GM19240 (cell line): ENCODE data around the gene ANKH.
"Not testable (repeated sequence)": the region's sequence is repeated elsewhere in the genome, so short reads cannot be mapped to it uniquely, and the experiment has no call there.

Experiments
- DNase-seq: peaks from one replicate; pipeline ENCODE4 v3.0.0; 2011; ENCODE audit warnings: low spot score; ENCODE audit not compliant: insufficient read length

Gene ANKH

GRCh38 chr5:14829396-14829795 lies 42.2 kb downstream of the ANKH start:
- no peak for DNase-seq

DNA sequence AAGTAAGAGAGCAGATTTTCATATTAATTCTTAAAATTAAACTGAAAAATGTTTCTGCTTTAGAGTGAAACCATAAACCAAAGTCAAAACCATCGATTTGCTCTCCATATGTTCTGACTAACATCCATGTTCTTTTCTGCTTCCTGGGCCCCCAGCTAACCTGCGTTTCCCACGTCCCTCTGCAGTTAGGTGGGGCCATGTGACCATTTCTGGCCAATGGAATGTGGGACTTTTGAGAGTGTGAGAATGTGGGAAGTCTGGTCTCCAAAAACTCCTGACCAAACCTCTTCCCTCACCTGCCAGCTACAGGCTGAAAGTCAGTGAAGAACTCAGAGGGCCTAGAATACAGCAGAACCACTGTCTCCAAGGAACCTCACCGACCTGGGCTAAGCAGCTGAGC lies 44.9 kb downstream of the ANKH start:
- no peak for DNase-seq

DNA sequence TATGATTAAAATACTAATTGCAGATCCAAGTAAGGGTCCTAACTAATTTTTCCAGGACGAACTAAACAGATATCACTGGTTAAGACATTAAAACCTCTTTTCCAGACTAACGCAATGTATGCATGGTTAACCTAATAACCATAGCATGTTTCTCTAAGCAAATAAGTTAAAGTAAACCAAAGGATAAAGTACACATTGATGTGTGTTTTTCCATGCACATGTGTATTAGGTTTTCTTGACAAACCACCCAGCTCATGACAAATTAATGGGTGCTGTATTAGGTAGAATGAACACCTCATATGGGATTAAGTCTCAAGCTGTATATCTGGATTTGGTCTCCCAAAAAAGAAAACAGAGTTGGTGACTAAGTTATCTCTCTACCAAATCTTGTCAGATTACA lies 45.6 kb downstream of the ANKH start:
- DNase-seq, result no peak

- no peak for DNase-seq
Measured at GRCh38 chr5:14824499-14824898, 47.1 kb downstream of the ANKH start.

DNA sequence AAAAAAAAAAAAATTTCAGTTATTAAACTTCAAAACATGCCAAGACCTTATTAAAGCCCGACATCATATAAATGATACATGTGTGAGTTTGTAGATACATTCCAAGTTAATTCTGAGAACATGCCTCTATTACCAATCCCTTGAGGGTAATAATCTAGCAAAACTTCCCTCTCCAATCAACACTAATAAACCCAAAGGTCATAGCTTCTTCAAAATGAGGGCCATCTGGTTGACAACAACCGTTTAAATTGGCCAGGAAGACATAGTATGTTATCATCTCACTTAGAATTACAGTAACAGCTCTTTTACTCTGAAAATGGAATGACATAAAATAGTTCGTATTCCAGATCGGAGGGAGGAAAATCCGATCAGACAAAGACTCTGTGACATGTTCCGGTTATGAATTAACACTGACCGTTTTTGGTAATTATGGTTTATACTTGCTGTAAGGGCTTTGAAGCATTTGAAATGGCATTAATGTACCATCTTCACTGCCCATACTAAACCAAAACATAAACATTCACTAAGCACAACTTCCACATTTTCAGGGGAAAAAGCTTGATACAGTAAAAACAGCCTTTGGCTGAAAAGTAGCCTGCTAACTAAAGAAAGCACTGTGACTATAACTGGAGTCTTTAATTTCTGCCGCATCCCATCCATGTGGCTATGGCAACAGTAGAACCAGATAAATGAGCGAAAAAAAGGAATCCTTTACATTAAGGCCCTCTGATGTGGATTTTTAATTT lies 50.3 kb downstream of the ANKH start:
- no peak for DNase-seq

GRCh38 chr5:14818931-14819790 lies 52.4 kb downstream of the ANKH start:
- DNase-seq, result no peak

- not testable (repeated sequence) for DNase-seq
Measured at GRCh38 chr5:14817762-14818136, 53.8 kb downstream of the ANKH start.

DNA sequence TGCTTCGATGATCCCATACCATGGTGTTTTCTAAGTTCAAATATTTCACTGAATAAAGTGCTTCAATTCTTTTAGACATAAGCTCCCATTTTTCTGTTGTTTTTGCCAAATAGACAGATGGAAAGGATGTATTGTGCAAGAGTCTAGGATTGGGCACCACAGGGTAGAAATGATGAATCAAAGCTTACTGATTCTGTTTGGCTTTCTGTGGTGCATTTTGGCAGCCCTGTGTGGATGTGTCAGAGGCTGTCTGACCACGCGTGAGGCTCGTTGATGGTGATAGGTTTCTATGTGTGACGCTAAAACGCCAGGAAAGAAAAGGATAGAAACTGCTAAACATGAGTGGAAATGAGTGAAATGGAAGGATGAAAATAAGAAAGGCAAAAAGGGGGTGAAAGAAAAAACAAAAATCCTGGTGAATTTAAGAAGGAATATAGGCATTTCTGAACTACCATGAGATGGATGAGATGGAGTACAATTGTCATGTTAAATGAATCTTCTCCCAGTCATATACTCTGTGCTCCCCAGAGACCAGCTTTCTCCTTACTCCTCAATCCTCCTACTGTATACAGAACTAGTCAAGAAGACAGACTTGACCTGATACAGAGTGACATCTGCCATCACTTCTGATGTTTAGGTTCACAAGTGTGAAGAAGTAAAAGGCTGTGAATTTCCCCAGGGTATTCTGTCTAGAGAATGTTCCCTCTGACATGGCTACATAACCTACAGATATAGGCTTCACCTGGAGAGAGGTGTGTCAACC lies 54.4 kb downstream of the ANKH start:
- no peak for DNase-seq

DNA sequence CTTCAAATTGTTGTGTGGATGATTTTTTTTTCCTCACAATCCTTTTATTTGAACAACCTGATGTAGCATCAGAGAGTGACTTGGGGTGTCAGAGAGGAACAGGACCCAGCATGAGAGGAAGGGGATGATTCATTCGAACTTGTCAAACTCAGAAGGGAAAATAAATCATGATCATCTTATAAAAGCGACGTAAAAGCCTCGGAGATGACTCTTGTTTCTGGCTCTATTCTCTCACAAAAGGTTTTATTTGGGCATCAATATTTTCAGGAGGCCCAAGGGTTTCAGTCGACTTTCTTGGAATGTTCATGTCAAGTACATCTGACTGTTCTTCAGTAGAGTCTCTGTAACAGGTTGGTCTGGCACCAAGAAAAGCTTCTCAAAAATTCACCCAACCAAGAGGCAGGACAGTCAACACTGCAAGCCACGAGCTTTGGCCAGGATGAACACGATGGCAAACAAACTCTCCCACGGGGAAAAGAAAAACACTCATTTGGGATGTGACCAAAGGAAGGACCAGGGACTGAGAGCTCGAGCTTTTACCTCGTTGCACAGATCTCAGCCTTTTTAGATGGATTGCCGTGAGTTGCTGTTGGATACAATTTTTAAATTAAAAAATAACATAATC lies 55.1 kb downstream of the ANKH start:
- no peak for DNase-seq

- DNase-seq, result no peak
Measured at GRCh38 chr5:14813747-14814146, 57.8 kb downstream of the ANKH start.

- DNase-seq, result no peak
Measured at GRCh38 chr5:14812166-14812565, 59.4 kb downstream of the ANKH start.

- no peak for DNase-seq
Measured at GRCh38 chr5:14810928-14811572, 60.5 kb downstream of the ANKH start.

DNA sequence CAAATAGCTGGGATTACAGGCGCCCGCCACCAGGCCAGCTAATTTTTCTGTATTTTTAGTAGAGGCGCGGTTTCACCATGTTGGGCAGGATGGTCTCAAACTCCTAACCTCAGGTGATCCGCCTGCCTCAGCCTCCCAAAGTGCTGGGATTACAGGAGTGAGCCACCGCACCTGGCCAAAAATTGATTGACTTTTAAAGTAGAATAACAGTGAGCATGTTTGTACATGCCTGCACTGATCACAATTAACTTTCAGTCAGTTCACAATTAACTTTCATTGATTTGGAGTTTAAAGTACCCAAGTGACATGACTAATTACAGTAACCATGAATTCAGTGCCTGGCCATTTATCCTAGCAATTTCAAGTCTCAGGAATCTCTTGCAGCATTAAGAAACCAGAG lies 61.3 kb downstream of the ANKH start:
- no peak for DNase-seq

GRCh38 chr5:14809369-14810155 lies 62.0 kb downstream of the ANKH start:
- peak; percentile 78 for DNase-seq

GRCh38 chr5:14807471-14807870 lies 64.1 kb downstream of the ANKH start:
- no peak for DNase-seq

DNA sequence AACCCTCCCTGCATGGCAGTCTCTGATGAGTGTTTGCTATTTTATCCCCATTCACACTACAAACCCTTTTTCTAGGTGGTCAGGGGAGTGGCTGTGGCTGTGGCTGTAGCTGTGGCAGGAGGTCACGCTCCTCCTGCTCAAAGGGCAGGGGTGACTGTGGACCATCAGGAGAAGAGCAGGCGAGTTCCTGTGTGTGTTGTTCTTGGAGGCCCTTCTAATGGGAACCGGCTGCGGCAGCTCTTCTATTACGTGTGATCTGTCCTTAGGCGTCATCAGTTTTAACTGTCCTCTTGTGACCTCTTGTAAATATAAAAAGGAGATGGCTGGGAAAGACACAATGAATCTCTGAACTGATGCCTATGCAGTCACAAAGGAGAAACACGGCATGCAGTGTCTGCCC lies 65.1 kb downstream of the ANKH start:
- no peak for DNase-seq

DNA sequence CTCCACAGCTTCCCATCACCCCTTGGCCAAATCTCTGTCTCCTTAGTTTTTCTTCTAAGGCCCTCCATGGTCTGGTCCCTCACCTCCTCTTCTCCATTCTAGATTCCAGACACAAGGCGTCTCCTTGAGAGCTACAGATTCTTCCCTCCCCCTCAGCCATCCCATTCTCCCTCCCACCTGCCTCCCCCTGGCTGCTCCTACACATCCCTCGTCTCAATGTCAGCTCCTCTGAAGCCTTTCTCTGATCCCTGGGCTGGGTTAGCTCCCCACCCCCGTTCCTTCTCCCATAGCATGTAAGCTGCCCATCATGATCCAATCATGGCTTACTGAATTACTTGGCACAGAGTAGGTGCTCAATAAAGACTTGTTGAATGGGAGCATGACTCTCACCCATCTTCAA lies 69.0 kb downstream of the ANKH start:
- DNase-seq, result no peak

DNA sequence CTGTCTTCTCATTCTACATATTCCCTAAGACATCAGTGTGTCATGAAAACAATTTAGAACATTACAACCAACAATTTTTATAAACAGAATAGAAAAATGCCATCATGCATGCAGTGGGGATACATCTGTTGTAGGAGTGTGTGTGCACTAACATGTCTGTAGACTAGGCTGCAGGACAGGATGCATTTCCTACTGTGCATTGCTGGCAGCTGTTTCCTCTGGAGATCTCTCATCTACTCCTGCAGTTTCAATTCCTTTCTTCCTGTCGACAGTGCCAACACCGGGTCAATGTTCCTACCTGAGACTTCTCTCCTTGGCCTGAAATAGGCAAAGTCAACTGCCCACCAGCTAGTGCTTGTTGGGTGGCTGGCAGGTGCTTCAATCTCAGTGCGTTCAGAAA lies 69.8 kb downstream of the ANKH start:
- DNase-seq, result no peak

GRCh38 chr5:14797385-14797784 lies 74.2 kb downstream of the ANKH start:
- DNase-seq, result not testable (repeated sequence)

- DNase-seq, result no peak
Measured at GRCh38 chr5:14794583-14795230, 76.9 kb downstream of the ANKH start.
